HG02798 (cell line): ENCODE measurements around the gene EMP1.
A peak's percentile ranks its signal among the peaks of the same experiment; 100 is the strongest.
"Not testable (repeated sequence)": the region's sequence is repeated elsewhere in the genome, so short reads cannot be mapped to it uniquely, and the experiment has no call there.

Experiments
- ATAC-seq: cut with Tn5 transposase; IDR thresholded peaks from one replicate; pipeline ENCODE4 v1.9.1; 2021; ENCODE audit warnings: mild to moderate bottlenecking; ENCODE audit not compliant: unreplicated experiment, poor library complexity

EMP1 gene

GRCh38 chr12:13252616-13253015, 56.1 kb downstream of the EMP1 start:
- no peak for ATAC-seq

GRCh38 chr12:13253966-13254760, 57.6 kb downstream of the EMP1 start:
- ATAC-seq: no peak

GRCh38 chr12:13255792-13256691, 59.5 kb downstream of the EMP1 start:
- peak; percentile 96 for ATAC-seq

GRCh38 chr12:13256692-13257045, 60.1 kb downstream of the EMP1 start:
- ATAC-seq: no peak

GRCh38 chr12:13257356-13257875, 60.9 kb downstream of the EMP1 start:
- ATAC-seq: no peak

- ATAC-seq: no peak
These were observed 61.7 kb downstream of the EMP1 start for GRCh38 chr12:13258197-13258596.

- ATAC-seq: no peak
These were observed 62.2 kb downstream of the EMP1 start for GRCh38 chr12:13258717-13259119.

- not testable (repeated sequence) for ATAC-seq
These were observed 63.1 kb downstream of the EMP1 start for GRCh38 chr12:13259625-13260024.

- ATAC-seq: not testable (repeated sequence)
These were observed 71.3 kb downstream of the EMP1 start for GRCh38 chr12:13267826-13268225.

- no peak for ATAC-seq
These were observed 72.1 kb downstream of the EMP1 start for GRCh38 chr12:13268581-13268980.
